ENCODE data around the gene ARVCF. TPM values are rescaled to one million over a fixed set of nuclear protein-coding genes. Genes with fewer than 3 reads are reported as not detected.

Gene ARVCF
- total and polyA plus RNA-seq, 9 of the 15 experiments (the other 6 are each of a cell fraction or from before 2014, with no cell fraction given) = 0.03 to 97.4 (median 15.6) TPM

DNA sequence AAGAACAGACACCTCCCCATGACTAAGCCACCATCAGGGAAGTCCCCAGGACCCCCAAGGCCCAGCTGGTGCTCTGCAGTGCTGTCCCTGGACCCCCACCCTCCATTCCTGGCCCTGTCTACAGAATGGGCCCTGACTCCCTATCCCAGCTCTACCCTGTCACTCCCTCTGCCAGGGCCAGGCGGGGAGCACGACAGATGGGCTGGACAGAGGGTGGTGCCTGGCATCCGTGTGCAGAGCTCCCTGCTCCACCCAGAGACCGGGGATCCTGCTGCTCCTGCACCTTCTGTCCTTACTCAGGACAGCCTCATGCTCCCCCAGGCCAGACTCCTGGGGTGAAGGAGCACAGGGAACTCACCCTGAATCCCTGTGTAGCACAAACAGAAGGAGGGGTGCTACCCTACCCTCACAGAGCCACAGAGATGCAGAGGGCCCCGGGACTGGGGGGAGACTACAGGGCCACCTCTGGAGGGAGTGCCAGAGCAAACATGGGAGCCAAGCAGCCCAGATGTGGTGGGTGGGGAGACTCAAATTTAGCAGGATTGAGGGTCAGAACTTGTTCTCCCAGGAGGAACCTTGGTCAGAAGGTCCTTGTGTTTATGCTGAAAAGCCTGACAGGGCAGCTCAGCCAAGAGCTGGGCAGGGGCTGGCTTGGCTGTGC lies 2.0 kb downstream of the ARVCF start (continued):
- TF ChIP-seq, protein P1, sequence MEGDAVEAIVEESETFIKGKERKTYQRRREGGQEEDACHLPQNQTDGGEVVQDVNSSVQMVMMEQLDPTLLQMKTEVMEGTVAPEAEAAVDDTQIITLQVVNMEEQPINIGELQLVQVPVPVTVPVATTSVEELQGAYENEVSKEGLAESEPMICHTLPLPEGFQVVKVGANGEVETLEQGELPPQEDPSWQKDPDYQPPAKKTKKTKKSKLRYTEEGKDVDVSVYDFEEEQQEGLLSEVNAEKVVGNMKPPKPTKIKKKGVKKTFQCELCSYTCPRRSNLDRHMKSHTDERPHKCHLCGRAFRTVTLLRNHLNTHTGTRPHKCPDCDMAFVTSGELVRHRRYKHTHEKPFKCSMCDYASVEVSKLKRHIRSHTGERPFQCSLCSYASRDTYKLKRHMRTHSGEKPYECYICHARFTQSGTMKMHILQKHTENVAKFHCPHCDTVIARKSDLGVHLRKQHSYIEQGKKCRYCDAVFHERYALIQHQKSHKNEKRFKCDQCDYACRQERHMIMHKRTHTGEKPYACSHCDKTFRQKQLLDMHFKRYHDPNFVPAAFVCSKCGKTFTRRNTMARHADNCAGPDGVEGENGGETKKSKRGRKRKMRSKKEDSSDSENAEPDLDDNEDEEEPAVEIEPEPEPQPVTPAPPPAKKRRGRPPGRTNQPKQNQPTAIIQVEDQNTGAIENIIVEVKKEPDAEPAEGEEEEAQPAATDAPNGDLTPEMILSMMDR (IDR thresholded peaks at IDR 0.05 in 2 of 3, conservative IDR thresholded peaks at IDR 0.05 in 1 of 3; ENCODE audit: insufficient read depth in 2 of 3, low read depth in 1 of 3, low read length in 3 of 3) = peak; percentile 43 to 63 (median 61)
- TF ChIP-seq, protein P2, sequence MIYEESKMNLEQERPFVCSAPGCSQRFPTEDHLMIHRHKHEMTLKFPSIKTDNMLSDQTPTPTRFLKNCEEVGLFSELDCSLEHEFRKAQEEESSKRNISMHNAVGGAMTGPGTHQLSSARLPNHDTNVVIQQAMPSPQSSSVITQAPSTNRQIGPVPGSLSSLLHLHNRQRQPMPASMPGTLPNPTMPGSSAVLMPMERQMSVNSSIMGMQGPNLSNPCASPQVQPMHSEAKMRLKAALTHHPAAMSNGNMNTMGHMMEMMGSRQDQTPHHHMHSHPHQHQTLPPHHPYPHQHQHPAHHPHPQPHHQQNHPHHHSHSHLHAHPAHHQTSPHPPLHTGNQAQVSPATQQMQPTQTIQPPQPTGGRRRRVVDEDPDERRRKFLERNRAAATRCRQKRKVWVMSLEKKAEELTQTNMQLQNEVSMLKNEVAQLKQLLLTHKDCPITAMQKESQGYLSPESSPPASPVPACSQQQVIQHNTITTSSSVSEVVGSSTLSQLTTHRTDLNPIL (CRISPR knock-in tag; IDR thresholded peaks at IDR 0.05) = no peak
- TF ChIP-seq ETV6 (IDR thresholded peaks at IDR 0.05; ENCODE audit: borderline replicate concordance in 1 of 2, low read depth in 2 of 2, low read length in 1 of 2) (no peak), ETV6 (CRISPR knock-in tag; IDR thresholded peaks at IDR 0.05; ENCODE audit: borderline replicate concordance) (no peak), STAT6 (CRISPR knock-in tag; IDR thresholded peaks at IDR 0.05) (no peak), ZNF165 (CRISPR knock-in tag; IDR thresholded peaks at IDR 0.05; ENCODE audit: borderline replicate concordance) (0 out of 2 replicates have a peak, but pooled peaks have one; percentile 51), NRF1 (conservative IDR thresholded peaks at IDR 0.05 in 1 of 2, IDR thresholded peaks at IDR 0.05 in 1 of 2) (no peak), NR2F6 (CRISPR knock-in tag; IDR thresholded peaks at IDR 0.05) (no peak), ZNF778 (CRISPR knock-in tag; IDR thresholded peaks at IDR 0.05) (no peak), PHF8 (IDR thresholded peaks at IDR 0.05; ENCODE audit: borderline replicate concordance, low read length) (peak; percentile 14; the same call in 1 of the 2 replicates), ARHGAP35 (IDR thresholded peaks at IDR 0.05; ENCODE audit: partially characterized antibody) (no peak), COPS2 (conservative IDR thresholded peaks at IDR 0.05) (no peak)
- TF ChIP-seq, protein P3, sequence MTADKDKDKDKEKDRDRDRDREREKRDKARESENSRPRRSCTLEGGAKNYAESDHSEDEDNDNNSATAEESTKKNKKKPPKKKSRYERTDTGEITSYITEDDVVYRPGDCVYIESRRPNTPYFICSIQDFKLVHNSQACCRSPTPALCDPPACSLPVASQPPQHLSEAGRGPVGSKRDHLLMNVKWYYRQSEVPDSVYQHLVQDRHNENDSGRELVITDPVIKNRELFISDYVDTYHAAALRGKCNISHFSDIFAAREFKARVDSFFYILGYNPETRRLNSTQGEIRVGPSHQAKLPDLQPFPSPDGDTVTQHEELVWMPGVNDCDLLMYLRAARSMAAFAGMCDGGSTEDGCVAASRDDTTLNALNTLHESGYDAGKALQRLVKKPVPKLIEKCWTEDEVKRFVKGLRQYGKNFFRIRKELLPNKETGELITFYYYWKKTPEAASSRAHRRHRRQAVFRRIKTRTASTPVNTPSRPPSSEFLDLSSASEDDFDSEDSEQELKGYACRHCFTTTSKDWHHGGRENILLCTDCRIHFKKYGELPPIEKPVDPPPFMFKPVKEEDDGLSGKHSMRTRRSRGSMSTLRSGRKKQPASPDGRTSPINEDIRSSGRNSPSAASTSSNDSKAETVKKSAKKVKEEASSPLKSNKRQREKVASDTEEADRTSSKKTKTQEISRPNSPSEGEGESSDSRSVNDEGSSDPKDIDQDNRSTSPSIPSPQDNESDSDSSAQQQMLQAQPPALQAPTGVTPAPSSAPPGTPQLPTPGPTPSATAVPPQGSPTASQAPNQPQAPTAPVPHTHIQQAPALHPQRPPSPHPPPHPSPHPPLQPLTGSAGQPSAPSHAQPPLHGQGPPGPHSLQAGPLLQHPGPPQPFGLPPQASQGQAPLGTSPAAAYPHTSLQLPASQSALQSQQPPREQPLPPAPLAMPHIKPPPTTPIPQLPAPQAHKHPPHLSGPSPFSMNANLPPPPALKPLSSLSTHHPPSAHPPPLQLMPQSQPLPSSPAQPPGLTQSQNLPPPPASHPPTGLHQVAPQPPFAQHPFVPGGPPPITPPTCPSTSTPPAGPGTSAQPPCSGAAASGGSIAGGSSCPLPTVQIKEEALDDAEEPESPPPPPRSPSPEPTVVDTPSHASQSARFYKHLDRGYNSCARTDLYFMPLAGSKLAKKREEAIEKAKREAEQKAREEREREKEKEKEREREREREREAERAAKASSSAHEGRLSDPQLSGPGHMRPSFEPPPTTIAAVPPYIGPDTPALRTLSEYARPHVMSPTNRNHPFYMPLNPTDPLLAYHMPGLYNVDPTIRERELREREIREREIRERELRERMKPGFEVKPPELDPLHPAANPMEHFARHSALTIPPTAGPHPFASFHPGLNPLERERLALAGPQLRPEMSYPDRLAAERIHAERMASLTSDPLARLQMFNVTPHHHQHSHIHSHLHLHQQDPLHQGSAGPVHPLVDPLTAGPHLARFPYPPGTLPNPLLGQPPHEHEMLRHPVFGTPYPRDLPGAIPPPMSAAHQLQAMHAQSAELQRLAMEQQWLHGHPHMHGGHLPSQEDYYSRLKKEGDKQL (CRISPR knock-in tag; IDR thresholded peaks at IDR 0.05; ENCODE audit: borderline replicate concordance) = no peak

All from K562 (cell line).